Activated T-cell treated with anti-CD3 and anti-CD28 coated beads, Interleukin-2, amount 50 U/mL, for 4 hours (primary cell): ENCODE measurements around the gene BRAP. TPM values are rescaled to one million over a fixed set of nuclear protein-coding genes. Genes with fewer than 3 reads are reported as not detected.
A peak's percentile ranks its signal among the peaks of the same experiment; 100 is the strongest.
"Not testable (repeated sequence)": the region's sequence is repeated elsewhere in the genome, so short reads cannot be mapped to it uniquely, and the experiment has no call there.

ENCODE experiments used
- ATAC-seq, 2 donors: fragments of 200-7000 bp; cut with Tn5 transposase; one replicate each; pipeline ENCODE4 v1.10.0; 2021
- DNase-seq: peaks from one replicate; pipeline ENCODE4 v3.0.0-alpha.2; 2020
- H3K27me3 Mint-ChIP-seq: one replicate; pipeline ENCODE4 v1.8.0; 2021; ENCODE audit warnings: low read depth, mixed read lengths
- H3K36me3 Mint-ChIP-seq: one replicate; pipeline ENCODE4 v1.8.0; 2022; ENCODE audit warnings: mixed read lengths; ENCODE audit not compliant: insufficient read depth
- H3K4me1 Mint-ChIP-seq: one replicate; pipeline ENCODE4 v1.8.0; 2021; ENCODE audit warnings: low read depth, mixed read lengths
- H3K4me3 Mint-ChIP-seq: one replicate; pipeline ENCODE4 v1.8.0; 2021; ENCODE audit warnings: mild to moderate bottlenecking, moderate library complexity, mixed read lengths
- H3K9me3 Mint-ChIP-seq: one replicate; pipeline ENCODE4 v1.8.0; 2021; ENCODE audit warnings: mixed read lengths
- total RNA-seq, 3 donors: library from RNA; stranded (reverse); gene quantifications; one replicate each; pipeline ENCODE4 v1.2.1, GENCODE V29; 2021

The BRAP gene
- total RNA-seq, 3 donors from 2014 or later = 21.0 to 24.1 (median 23.1) TPM

GRCh38 chr12:111616177-111616623, 69.6 kb downstream of the BRAP start:
- no peaks in the 10 kb centered on the region for H3K4me1 Mint-ChIP-seq
- H3K9me3 Mint-ChIP-seq = no peaks in the 10 kb centered on the region
- no peaks in the 10 kb centered on the region for H3K36me3 Mint-ChIP-seq
- no peaks in the 10 kb centered on the region for H3K27me3 Mint-ChIP-seq
- no peak overlapping the region for H3K4me3 Mint-ChIP-seq
- ATAC-seq = no peak
- DNase-seq = no peak

- Mint-ChIP-seq H3K27me3 (no peaks in the 10 kb centered on the region), H3K9me3 (no peaks in the 10 kb centered on the region), H3K4me1 (no peaks in the 10 kb centered on the region), H3K36me3 (no peaks in the 10 kb centered on the region), H3K4me3 (no peak overlapping the region)
- no peak for ATAC-seq
- DNase-seq = no peak
These were observed 78.5 kb downstream of the BRAP start for GRCh38 chr12:111607239-111607638.

- Mint-ChIP-seq H3K27me3 (no peaks in the 10 kb centered on the region), H3K4me1 (no peaks in the 10 kb centered on the region), H3K9me3 (no peaks in the 10 kb centered on the region), H3K4me3 (no peak overlapping the region), H3K36me3 (no peaks in the 10 kb centered on the region)
- ATAC-seq (no peak), DNase-seq (no peak)
These were observed 79.0 kb downstream of the BRAP start for GRCh38 chr12:111606767-111607230.

- DNase-seq (no peak), ATAC-seq (no peak)
- Mint-ChIP-seq H3K4me1 (no peaks in the 10 kb centered on the region), H3K27me3 (no peaks in the 10 kb centered on the region), H3K4me3 (no peak overlapping the region), H3K9me3 (no peaks in the 10 kb centered on the region), H3K36me3 (no peaks in the 10 kb centered on the region)
These were observed 79.6 kb downstream of the BRAP start for GRCh38 chr12:111605911-111606766.

- DNase-seq, H3K4me3 Mint-ChIP-seq, H3K27me3 Mint-ChIP-seq, H3K36me3 Mint-ChIP-seq, H3K9me3 Mint-ChIP-seq, H3K4me1 Mint-ChIP-seq, ATAC-seq: not testable (repeated sequence)
These were observed 82.9 kb downstream of the BRAP start for GRCh38 chr12:111602857-111603256.

GRCh38 chr12:111602348-111602747, 83.4 kb downstream of the BRAP start:
- peaks cover 7% of the 10 kb centered on the region for H3K4me1 Mint-ChIP-seq
- no peaks in the 10 kb centered on the region for H3K9me3 Mint-ChIP-seq
- DNase-seq (no peak), ATAC-seq (no peak)
- H3K4me3 Mint-ChIP-seq = no peak overlapping the region
- no peaks in the 10 kb centered on the region for H3K27me3 Mint-ChIP-seq
- no peaks in the 10 kb centered on the region for H3K36me3 Mint-ChIP-seq

GRCh38 chr12:111600986-111601385, 84.8 kb downstream of the BRAP start:
- DNase-seq, H3K27me3 Mint-ChIP-seq, H3K9me3 Mint-ChIP-seq, H3K4me3 Mint-ChIP-seq, H3K36me3 Mint-ChIP-seq, ATAC-seq: not testable (repeated sequence)
- H3K4me1 Mint-ChIP-seq = peaks cover 16% of the 10 kb centered on the region

- Mint-ChIP-seq H3K9me3 (no peaks in the 10 kb centered on the region), H3K4me1 (peaks cover 21% of the 10 kb centered on the region), H3K36me3 (no peaks in the 10 kb centered on the region), H3K4me3 (peak overlapping the region; percentile 86), H3K27me3 (no peaks in the 10 kb centered on the region)
- DNase-seq (no peak), ATAC-seq (no peak)
These were observed 85.5 kb downstream of the BRAP start for GRCh38 chr12:111600205-111600642.

- peaks cover 27% of the 10 kb centered on the region for H3K4me1 Mint-ChIP-seq
- no peaks in the 10 kb centered on the region for H3K9me3 Mint-ChIP-seq
- H3K27me3 Mint-ChIP-seq = no peaks in the 10 kb centered on the region
- DNase-seq (peak; percentile 84), ATAC-seq (peak; percentile 89 to 90)
- no peaks in the 10 kb centered on the region for H3K36me3 Mint-ChIP-seq
- H3K4me3 Mint-ChIP-seq = peak overlapping the region; percentile 86
These were observed 86.1 kb downstream of the BRAP start for GRCh38 chr12:111599453-111600204.

GRCh38 chr12:111598637-111599452, 86.9 kb downstream of the BRAP start, which contains the start of gene ATXN2:
TSS of gene ATXN2 (minus strand) at chr12:111599315. CDS start at chr12:111599034, 281 bp downstream.
- no peaks in the 10 kb centered on the region for H3K9me3 Mint-ChIP-seq
- no peaks in the 10 kb centered on the region for H3K36me3 Mint-ChIP-seq
- ATAC-seq (peak; percentile 69 to 70), DNase-seq (peak; percentile 60)
- no peaks in the 10 kb centered on the region for H3K27me3 Mint-ChIP-seq
- peaks cover 34% of the 10 kb centered on the region for H3K4me1 Mint-ChIP-seq
- H3K4me3 Mint-ChIP-seq = peak within 1 kb of the TSS; percentile 92

GRCh38 chr12:111597831-111598636, 87.7 kb downstream of the BRAP start:
- peak; percentile 10 for DNase-seq
- H3K9me3 Mint-ChIP-seq = no peaks in the 10 kb centered on the region
- no peaks in the 10 kb centered on the region for H3K36me3 Mint-ChIP-seq
- peak overlapping the region; percentile 92 for H3K4me3 Mint-ChIP-seq
- ATAC-seq = no peak
- peaks cover 35% of the 10 kb centered on the region for H3K4me1 Mint-ChIP-seq
- no peaks in the 10 kb centered on the region for H3K27me3 Mint-ChIP-seq

- DNase-seq (no peak), ATAC-seq (no peak)
- peak overlapping the region; percentile 92 for H3K4me3 Mint-ChIP-seq
- H3K36me3 Mint-ChIP-seq = no peaks in the 10 kb centered on the region
- H3K27me3 Mint-ChIP-seq = no peaks in the 10 kb centered on the region
- no peaks in the 10 kb centered on the region for H3K9me3 Mint-ChIP-seq
- peaks cover 38% of the 10 kb centered on the region for H3K4me1 Mint-ChIP-seq
These were observed 88.5 kb downstream of the BRAP start for GRCh38 chr12:111596985-111597830.
